SK-N-SH treated with all-trans-retinoic acid at 6 μM for 48 hours (cell line): ENCODE data around the gene CYP3A7.

Experiments
- ARNTL ChIP-seq: fragments of 450-650 bp; formaldehyde crosslinking; IDR thresholded peaks from 2 replicates; pipeline ENCODE4 v1.5.0; 2020; ENCODE audit warnings: low read depth, mild to moderate bottlenecking, moderate library complexity, borderline replicate concordance
- PATZ1 ChIP-seq: fragments of 250-450 bp; sonication (Bioruptor Pico); IDR thresholded peaks from 2 replicates; pipeline ENCODE4 v1.8.0; 2020; ENCODE audit warnings: mild to moderate bottlenecking, moderate library complexity, borderline replicate concordance
- PPARA ChIP-seq: fragments of 250-450 bp; sonication (Bioruptor Pico); IDR thresholded peaks from 2 replicates; pipeline ENCODE4 v1.5.0; 2020; ENCODE audit warnings: mild to moderate bottlenecking, borderline replicate concordance
- SNAI2 ChIP-seq: fragments of 250-450 bp; sonication (Bioruptor Pico); IDR thresholded peaks from 2 replicates; pipeline ENCODE4 v1.5.0; 2020; ENCODE audit warnings: mild to moderate bottlenecking, moderate library complexity
- ZFP3 ChIP-seq: fragments of 250-450 bp; sonication (Bioruptor Pico); IDR thresholded peaks from 2 replicates; pipeline ENCODE4 v1.5.0; 2020; ENCODE audit warnings: mild to moderate bottlenecking, moderate library complexity
- ZNF565 ChIP-seq: fragments of 450-650 bp; formaldehyde crosslinking; conservative IDR thresholded peaks from 2 replicates; pipeline ENCODE4 v1.5.0; 2020; ENCODE audit warnings: low read depth, mild to moderate bottlenecking, moderate library complexity

GRCh38 chr7:99731638-99732374 is 3.2 kb downstream of the CYP3A7 start:
- TF ChIP-seq ARNTL (CRISPR knock-in tag) (no peak), PATZ1 (no peak), ZNF565 (no peak), SNAI2 (CRISPR knock-in tag) (no peak), PPARA (CRISPR knock-in tag) (no peak), ZFP3 (no peak)
